ENCODE data around the gene SLC31A1. TPM values are rescaled to one million over a fixed set of nuclear protein-coding genes. Genes with fewer than 3 reads are reported as not detected.
"Not testable (repeated sequence)": the region's sequence is repeated elsewhere in the genome, so short reads cannot be mapped to it uniquely, and the experiment has no call there.

SLC31A1 gene
- total RNA-seq, 3 donors from 2014 or later (not counting 1 experiment from before 2014, with no cell fraction given), result 7.9 to 27.8 (median 11.8) TPM

DNA sequence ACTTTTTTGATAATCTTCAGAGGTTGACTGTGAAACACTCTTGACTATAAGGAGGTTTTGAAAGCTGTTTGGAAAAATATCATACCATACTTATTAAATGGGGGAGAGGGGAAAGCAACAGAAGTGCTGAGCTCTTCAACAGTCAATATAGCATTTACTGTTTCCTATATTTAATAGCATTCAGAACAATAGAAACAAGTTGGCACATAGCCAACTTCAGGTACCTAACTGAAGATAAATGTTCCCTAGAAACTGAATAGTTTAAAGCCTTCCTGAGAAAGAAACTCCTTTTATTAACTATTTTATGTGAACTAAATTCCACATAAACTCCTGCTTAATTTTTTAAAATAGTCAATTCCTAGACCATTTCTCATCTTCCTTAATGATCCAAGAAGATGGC lies 26.3 kb downstream of the SLC31A1 start:
- Mint-ChIP-seq H3K27ac (no peak overlapping the region), H3K4me3 (no peak overlapping the region), H3K36me3 (no peaks in the 10 kb centered on the region), H3K4me1 (no peaks in the 10 kb centered on the region), H3K27me3 (ENCODE audit: low read depth in 2 of 2) (no peaks in the 10 kb centered on the region), H3K9me3 (no peaks in the 10 kb centered on the region)
- no peak overlapping the region for H3K27ac ChIP-seq (ENCODE audit: low read length)
- TF ChIP-seq, protein P1, sequence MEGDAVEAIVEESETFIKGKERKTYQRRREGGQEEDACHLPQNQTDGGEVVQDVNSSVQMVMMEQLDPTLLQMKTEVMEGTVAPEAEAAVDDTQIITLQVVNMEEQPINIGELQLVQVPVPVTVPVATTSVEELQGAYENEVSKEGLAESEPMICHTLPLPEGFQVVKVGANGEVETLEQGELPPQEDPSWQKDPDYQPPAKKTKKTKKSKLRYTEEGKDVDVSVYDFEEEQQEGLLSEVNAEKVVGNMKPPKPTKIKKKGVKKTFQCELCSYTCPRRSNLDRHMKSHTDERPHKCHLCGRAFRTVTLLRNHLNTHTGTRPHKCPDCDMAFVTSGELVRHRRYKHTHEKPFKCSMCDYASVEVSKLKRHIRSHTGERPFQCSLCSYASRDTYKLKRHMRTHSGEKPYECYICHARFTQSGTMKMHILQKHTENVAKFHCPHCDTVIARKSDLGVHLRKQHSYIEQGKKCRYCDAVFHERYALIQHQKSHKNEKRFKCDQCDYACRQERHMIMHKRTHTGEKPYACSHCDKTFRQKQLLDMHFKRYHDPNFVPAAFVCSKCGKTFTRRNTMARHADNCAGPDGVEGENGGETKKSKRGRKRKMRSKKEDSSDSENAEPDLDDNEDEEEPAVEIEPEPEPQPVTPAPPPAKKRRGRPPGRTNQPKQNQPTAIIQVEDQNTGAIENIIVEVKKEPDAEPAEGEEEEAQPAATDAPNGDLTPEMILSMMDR (IDR thresholded peaks at IDR 0.05), result no peak
- no peaks in the 10 kb centered on the region for H3K9me3 ChIP-seq (ENCODE audit: control insufficient read depth, insufficient read depth, low read length)
- H3K4me3 ChIP-seq (ENCODE audit: low read length), result no peak overlapping the region
- H3K36me3 ChIP-seq (ENCODE audit: control insufficient read depth, insufficient read depth, low read length), result no peaks in the 10 kb centered on the region
- H3K27me3 ChIP-seq (ENCODE audit: control insufficient read depth, insufficient read depth, low read length), result no peaks in the 10 kb centered on the region
- no peaks in the 10 kb centered on the region for H3K4me1 ChIP-seq (ENCODE audit: control insufficient read depth, insufficient read depth, low read length)
- DNase-seq, result no peak
- no peak for ATAC-seq
- intact Hi-C loops (cut with micrococcal nuclease), result no loop called here

DNA sequence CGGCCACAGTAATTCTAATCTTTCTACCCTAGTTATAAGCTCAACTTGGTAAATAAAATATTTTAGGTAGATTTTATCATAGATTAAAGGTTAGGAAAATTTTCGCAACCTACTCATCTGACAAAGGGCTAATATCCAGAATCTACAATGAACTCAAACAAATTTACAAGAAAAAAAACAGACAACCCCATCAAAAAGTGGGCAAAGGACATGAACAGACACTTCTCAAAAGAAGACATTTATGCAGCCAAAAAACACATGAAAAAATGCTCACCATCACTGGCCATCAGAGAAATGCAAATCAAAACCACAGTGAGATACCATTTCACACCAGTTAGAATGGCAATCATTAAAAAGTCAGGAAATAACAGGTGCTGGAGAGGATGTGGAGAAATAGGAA lies 28.3 kb downstream of the SLC31A1 start:
- H3K4me1 Mint-ChIP-seq; H3K4me3 Mint-ChIP-seq; H3K4me1 ChIP-seq (ENCODE audit: control insufficient read depth, insufficient read depth, low read length); intact Hi-C loops (cut with micrococcal nuclease); H3K27ac Mint-ChIP-seq; DNase-seq; H3K27me3 Mint-ChIP-seq (ENCODE audit: low read depth in 2 of 2); ATAC-seq; H3K9me3 Mint-ChIP-seq; H3K36me3 ChIP-seq (ENCODE audit: control insufficient read depth, insufficient read depth, low read length); H3K27me3 ChIP-seq (ENCODE audit: control insufficient read depth, insufficient read depth, low read length); H3K27ac ChIP-seq (ENCODE audit: low read length); H3K9me3 ChIP-seq (ENCODE audit: control insufficient read depth, insufficient read depth, low read length); H3K4me3 ChIP-seq (ENCODE audit: low read length); H3K36me3 Mint-ChIP-seq: not testable (repeated sequence)
- WGBS (ENCODE audit: insufficient coverage), result no CpG with 5 or more reads among the region's 2 CpGs

DNA sequence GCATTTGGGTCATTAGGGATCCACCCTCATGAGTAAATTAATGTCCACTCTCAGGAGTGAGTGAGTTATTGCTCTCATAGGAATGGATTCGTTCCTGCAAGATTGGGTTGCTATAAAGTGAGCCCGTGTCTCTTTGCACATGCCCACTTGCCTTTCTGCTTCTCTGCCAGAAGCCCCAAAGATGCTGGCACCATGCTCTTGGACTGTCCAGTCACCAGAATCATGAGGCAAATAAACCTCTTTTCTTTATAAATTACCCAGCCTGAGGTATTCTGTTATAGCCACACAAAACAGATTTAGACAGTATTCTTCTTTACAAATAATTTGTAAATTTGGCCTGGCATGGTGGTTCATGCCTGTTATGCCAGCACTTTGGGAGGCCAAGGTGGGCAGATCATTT lies 29.5 kb downstream of the SLC31A1 start:
- Mint-ChIP-seq H3K27ac (no peak overlapping the region), H3K4me3 (no peak overlapping the region), H3K4me1 (no peaks in the 10 kb centered on the region), H3K36me3 (no peaks in the 10 kb centered on the region), H3K27me3 (ENCODE audit: low read depth in 2 of 2) (no peaks in the 10 kb centered on the region), H3K9me3 (no peaks in the 10 kb centered on the region)
- no peaks in the 10 kb centered on the region for H3K36me3 ChIP-seq (ENCODE audit: control insufficient read depth, insufficient read depth, low read length)
- H3K4me1 ChIP-seq (ENCODE audit: control insufficient read depth, insufficient read depth, low read length), result no peaks in the 10 kb centered on the region
- H3K9me3 ChIP-seq (ENCODE audit: control insufficient read depth, insufficient read depth, low read length), result no peaks in the 10 kb centered on the region
- H3K4me3 ChIP-seq (ENCODE audit: low read length), result no peak overlapping the region
- no peak overlapping the region for H3K27ac ChIP-seq (ENCODE audit: low read length)
- TF ChIP-seq, protein P1 (IDR thresholded peaks at IDR 0.05), result no peak
- no peaks in the 10 kb centered on the region for H3K27me3 ChIP-seq (ENCODE audit: control insufficient read depth, insufficient read depth, low read length)
- intact Hi-C loops (cut with micrococcal nuclease), result no loop called here
- ATAC-seq, result no peak
- WGBS (ENCODE audit: insufficient coverage), result 100% methylated on average over 2 of the region's 2 CpGs
- no peak for DNase-seq

DNA sequence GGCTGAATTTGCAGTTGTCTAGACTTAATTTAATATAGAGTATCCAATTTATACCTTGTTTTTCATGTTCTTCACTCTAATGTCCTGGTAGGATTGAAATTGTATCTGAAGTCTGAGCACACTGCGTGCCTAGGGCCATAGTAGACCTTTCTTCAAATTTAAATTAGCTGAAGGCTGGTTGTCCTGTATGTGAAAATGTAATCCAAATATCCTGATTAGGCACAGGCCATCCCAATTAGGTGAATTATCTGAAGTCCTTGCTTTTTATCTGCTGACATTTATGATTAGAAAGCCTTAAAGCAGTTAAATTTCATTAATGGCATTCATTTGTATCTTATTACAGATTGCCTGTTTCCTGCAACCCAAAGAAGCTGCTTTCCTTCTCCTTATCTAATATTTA lies 33.6 kb downstream of the SLC31A1 start:
- Histone ChIP-seq H3K4me1 (ENCODE audit: control insufficient read depth, insufficient read depth, low read length) (no peaks in the 10 kb centered on the region), H3K36me3 (ENCODE audit: control insufficient read depth, insufficient read depth, low read length) (peaks cover 11% of the 10 kb centered on the region), H3K27ac (ENCODE audit: low read length) (no peak overlapping the region), H3K9me3 (ENCODE audit: control insufficient read depth, insufficient read depth, low read length) (no peaks in the 10 kb centered on the region), H3K27me3 (ENCODE audit: control insufficient read depth, insufficient read depth, low read length) (no peaks in the 10 kb centered on the region), H3K4me3 (ENCODE audit: low read length) (no peak overlapping the region)
- H3K36me3 Mint-ChIP-seq, result peaks cover 5% of the 10 kb centered on the region
- no peak overlapping the region for H3K27ac Mint-ChIP-seq
- TF ChIP-seq, protein P1 (IDR thresholded peaks at IDR 0.05), result no peak
- WGBS (ENCODE audit: insufficient coverage), result 100% methylated on average over 1 of the region's 1 CpG
- H3K4me3 Mint-ChIP-seq, result no peak overlapping the region
- H3K27me3 Mint-ChIP-seq (ENCODE audit: low read depth in 2 of 2), result no peaks in the 10 kb centered on the region
- DNase-seq (no peak), ATAC-seq (no peak)
- H3K4me1 Mint-ChIP-seq, result no peaks in the 10 kb centered on the region
- intact Hi-C loops (cut with micrococcal nuclease), result no loop called here
- no peaks in the 10 kb centered on the region for H3K9me3 Mint-ChIP-seq
